Measurements from ENCODE around the gene KNOP1.

Gene KNOP1

GRCh38 chr16:19717741-19718623 lies at the start of gene KNOP1, which contains the start of gene IQCK:
Gene KNOP1, minus strand, starts transcription at chr16:19718227. Its CDS starts 3,192 bp downstream, at chr16:19715035.
Gene IQCK, plus strand, starts transcription at chr16:19718271. Its CDS starts 36 bp downstream, at chr16:19718307.
- DNase-seq: no peak

GRCh38 chr16:19767497-19767896 lies 49.5 kb upstream of the KNOP1 start:
- no peak for DNase-seq

GRCh38 chr16:19766988-19767387 lies 49.0 kb upstream of the KNOP1 start:
- DNase-seq: no peak

GRCh38 chr16:19766554-19766884 lies 48.5 kb upstream of the KNOP1 start:
- no peak for DNase-seq

- DNase-seq: no peak
Observed at GRCh38 chr16:19765860-19766553, 48.0 kb upstream of the KNOP1 start.

GRCh38 chr16:19760356-19761060 lies 42.5 kb upstream of the KNOP1 start:
- no peak for DNase-seq

GRCh38 chr16:19757762-19758595 lies 40.0 kb upstream of the KNOP1 start:
- no peak for DNase-seq

- no peak for DNase-seq
Observed at GRCh38 chr16:19757026-19757425, 39.0 kb upstream of the KNOP1 start.

GRCh38 chr16:19755268-19755667 lies 37.2 kb upstream of the KNOP1 start:
- DNase-seq: no peak

GRCh38 chr16:19754644-19755036 lies 36.6 kb upstream of the KNOP1 start:
- no peak for DNase-seq

GRCh38 chr16:19753815-19754643 lies 36.0 kb upstream of the KNOP1 start:
- DNase-seq: no peak

GRCh38 chr16:19751478-19752385 lies 33.7 kb upstream of the KNOP1 start:
- DNase-seq: no peak

- DNase-seq: no peak
Observed at GRCh38 chr16:19749571-19750080, 31.6 kb upstream of the KNOP1 start.

- no peak for DNase-seq
Observed at GRCh38 chr16:19748389-19749168, 30.6 kb upstream of the KNOP1 start.

GRCh38 chr16:19746561-19746960 lies 28.5 kb upstream of the KNOP1 start:
- DNase-seq: no peak

- DNase-seq: no peak
Observed at GRCh38 chr16:19745286-19746010, 27.4 kb upstream of the KNOP1 start.

- DNase-seq: no peak
Observed at GRCh38 chr16:19744670-19745069, 26.6 kb upstream of the KNOP1 start.

GRCh38 chr16:19743816-19744159 lies 25.8 kb upstream of the KNOP1 start:
- no peak for DNase-seq

GRCh38 chr16:19741354-19741753 lies 23.3 kb upstream of the KNOP1 start:
- no peak for DNase-seq
